Fibroblast of pulmonary artery (primary cell): ENCODE results near the gene SLC25A33.
"Not testable (repeated sequence)": the region's sequence is repeated elsewhere in the genome, so short reads cannot be mapped to it uniquely, and the experiment has no call there.

Source experiments
- DNase-seq: peaks from one replicate; pipeline ENCODE4 v3.0.0-alpha.2; 2010; ENCODE audit warnings: low read depth
- H3K4me3 ChIP-seq: replicated peaks from 2 replicates; pipeline ENCODE4 v1.5.1; 2011; ENCODE audit warnings: low read depth, mild to moderate bottlenecking, control low read depth, low read length, moderate library complexity
- CTCF ChIP-seq: IDR thresholded peaks from 2 replicates; pipeline ENCODE4 v1.5.1; 2011; ENCODE audit warnings: mild to moderate bottlenecking, control low read depth, low read length, inconsistent platforms; ENCODE audit errors: missing control alignments

Gene SLC25A33

DNA sequence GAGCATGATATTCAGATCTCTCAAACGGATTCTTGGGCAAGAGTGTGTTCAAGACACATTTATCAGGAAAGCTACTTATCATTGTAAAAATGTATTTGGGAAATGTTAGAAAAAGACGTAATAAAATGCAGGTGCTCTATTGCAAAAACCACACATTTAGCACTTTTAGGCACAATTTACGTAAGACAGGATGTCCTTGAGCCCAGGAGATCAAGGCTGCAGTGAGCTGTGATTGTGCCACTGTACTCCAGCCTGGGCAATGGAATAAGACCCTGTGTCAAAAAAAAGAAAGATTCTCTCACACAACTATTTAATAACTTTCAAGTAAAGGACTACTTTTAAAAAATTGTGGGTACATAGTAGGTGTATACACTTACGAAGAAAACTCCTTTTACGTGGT is 18.4 kb downstream of the SLC25A33 start:
- no peak for DNase-seq
- no peak for TF ChIP-seq CTCF
- H3K4me3 ChIP-seq = no peak overlapping the region

DNA sequence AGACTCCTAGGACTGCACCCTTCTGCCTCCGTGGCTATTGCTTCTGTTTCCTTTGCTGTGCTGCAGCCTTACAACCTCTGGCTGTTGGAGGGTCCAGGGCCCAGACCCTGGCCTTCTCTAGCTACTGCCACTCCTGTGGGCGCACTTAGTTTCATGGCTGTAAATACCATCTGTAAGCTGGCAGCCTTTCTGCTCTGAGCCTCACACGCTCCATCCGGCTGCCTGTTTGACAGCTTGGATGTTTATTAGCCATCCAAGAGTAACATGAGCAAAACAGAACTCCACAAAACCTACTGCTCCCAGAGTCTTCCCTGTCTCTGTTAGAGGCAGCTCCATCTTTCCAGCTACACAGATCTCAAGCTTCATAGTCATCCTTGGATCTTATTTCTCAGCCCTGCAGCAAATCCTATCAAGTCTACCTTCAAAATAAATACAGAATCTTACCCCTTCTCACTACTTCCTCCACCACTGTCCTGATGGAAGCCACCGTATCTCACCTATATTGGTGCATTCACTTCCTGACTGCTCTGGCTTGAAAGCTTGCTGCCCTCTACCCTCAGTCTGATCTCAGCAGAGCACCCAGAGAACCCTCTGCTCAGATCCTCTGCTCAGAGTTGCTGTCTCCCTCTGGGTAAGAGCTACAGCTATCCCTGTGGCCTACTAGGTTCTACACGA is 19.1 kb downstream of the SLC25A33 start:
- no peak for DNase-seq
- no peak for TF ChIP-seq CTCF
- no peak overlapping the region for H3K4me3 ChIP-seq

GRCh38 chr1:9558946-9559545 is 19.8 kb downstream of the SLC25A33 start:
- H3K4me3 ChIP-seq = no peak overlapping the region
- TF ChIP-seq CTCF = no peak

GRCh38 chr1:9559673-9560072 is 20.4 kb downstream of the SLC25A33 start:
- no peak overlapping the region for H3K4me3 ChIP-seq
- DNase-seq = no peak
- TF ChIP-seq CTCF = no peak

More at GRCh38 chr1:9558946-9559545, 19.8 kb downstream of the SLC25A33 start:
- DNase-seq = no peak

DNA sequence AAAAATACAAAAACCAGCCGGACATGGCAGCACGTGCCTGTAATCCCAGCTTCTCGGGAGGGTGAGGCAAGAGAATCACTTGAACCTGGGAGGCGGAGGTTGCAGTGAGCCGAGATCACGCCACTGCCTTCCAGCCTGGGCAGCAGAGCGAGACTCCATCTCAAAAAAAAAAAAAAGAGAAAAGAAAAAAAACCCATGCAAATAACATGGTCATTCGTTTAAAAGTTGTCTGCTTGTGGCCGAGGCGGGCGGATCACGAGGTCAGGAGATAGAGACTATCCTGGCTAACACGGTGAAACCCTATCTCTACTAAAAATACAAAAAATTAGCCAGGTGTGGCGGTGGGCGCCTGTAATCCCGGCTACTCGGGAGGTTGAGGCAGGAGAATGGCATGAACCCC is 20.8 kb downstream of the SLC25A33 start:
- not testable (repeated sequence) for DNase-seq, H3K4me3 ChIP-seq

DNA sequence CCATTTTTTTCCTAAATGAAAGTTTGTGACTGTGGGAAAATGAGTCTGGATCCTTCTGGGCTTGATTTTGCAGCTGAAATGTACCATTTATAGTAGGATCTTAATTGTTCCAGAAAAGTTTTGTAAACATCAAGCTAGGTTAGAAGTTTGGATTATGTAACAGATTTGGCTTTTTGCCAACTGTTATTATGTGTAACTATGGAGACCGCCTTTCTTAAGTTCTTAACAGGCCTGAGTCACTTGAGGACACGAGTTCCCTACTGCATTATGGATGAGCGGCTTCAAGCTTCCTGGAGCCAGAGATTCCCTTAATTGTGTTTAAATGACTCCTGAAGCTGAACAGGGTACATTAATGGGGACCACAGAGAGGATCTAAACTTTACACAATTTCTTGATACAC is 22.2 kb downstream of the SLC25A33 start:
- DNase-seq = peak; percentile 97
- no peak overlapping the region for H3K4me3 ChIP-seq
- TF ChIP-seq CTCF = no peak

- DNase-seq = no peak
- no peak overlapping the region for H3K4me3 ChIP-seq
- TF ChIP-seq CTCF = no peak
Measured at GRCh38 chr1:9569267-9569666, 30.0 kb downstream of the SLC25A33 start.

- DNase-seq = not testable (repeated sequence)
Measured at GRCh38 chr1:9570886-9571529, 31.7 kb downstream of the SLC25A33 start.

More at GRCh38 chr1:9570886-9571529, 31.7 kb downstream of the SLC25A33 start:
- not testable (repeated sequence) for H3K4me3 ChIP-seq
